HL-60 (cell line): ENCODE measurements around the gene CFAP46.

ENCODE experiments used
- POLR2AphosphoS5 ChIP-seq: IDR thresholded peaks from 2 replicates; pipeline ENCODE4 v1.6.1; 2012; ENCODE audit warnings: low read depth
- TF ChIP-seq, protein P1 (sequence below): IDR thresholded peaks from one replicate; pipeline ENCODE4 v1.5.1; 2011; ENCODE audit warnings: low read length, control low read depth, inconsistent platforms; ENCODE audit not compliant: insufficient read depth
- TF ChIP-seq, protein P2 (sequence below): IDR thresholded peaks from 2 replicates; pipeline ENCODE4 v1.6.1; 2012; ENCODE audit warnings: low read depth; ENCODE audit not compliant: insufficient replicate concordance

DNA sequence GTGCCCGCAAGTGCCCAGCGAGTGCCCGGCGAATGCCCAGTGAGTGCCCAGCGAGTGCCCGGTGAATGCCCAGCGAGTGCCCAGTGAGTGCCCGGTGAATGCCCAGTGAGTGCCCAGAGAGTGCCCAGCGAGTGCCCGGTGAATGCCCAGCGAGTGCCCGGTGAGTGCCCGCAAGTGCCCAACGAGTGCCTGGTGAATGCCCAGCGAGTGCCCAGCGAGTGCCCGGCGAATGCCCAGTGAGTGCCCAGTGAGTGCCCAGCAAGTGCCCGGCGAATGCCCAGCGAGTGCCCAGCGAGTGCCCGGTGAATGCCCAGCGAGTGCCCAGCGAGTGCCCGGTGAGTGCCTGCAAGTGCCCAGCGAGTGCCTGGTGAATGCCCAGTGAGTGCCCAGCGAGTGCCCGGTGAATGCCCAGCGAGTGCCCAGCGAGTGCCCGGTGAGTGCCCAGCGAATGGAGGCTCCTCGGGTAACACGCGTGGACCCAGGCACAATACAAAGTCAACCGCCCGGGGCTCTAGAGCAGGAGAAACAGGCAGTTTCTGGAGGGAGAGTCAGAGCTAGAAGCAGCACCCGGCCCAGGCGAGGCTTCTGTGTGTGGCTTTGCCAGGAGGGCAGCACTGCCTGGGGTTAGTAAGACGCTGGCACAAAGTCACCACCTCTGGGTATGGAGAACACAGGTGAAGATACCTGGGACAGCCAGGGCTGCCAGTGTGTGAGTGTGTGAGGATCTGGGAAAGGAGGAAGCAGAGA, 38.2 kb upstream of the CFAP46 start:
- TF ChIP-seq POLR2AphosphoS5: no peak
- TF ChIP-seq, protein P1, sequence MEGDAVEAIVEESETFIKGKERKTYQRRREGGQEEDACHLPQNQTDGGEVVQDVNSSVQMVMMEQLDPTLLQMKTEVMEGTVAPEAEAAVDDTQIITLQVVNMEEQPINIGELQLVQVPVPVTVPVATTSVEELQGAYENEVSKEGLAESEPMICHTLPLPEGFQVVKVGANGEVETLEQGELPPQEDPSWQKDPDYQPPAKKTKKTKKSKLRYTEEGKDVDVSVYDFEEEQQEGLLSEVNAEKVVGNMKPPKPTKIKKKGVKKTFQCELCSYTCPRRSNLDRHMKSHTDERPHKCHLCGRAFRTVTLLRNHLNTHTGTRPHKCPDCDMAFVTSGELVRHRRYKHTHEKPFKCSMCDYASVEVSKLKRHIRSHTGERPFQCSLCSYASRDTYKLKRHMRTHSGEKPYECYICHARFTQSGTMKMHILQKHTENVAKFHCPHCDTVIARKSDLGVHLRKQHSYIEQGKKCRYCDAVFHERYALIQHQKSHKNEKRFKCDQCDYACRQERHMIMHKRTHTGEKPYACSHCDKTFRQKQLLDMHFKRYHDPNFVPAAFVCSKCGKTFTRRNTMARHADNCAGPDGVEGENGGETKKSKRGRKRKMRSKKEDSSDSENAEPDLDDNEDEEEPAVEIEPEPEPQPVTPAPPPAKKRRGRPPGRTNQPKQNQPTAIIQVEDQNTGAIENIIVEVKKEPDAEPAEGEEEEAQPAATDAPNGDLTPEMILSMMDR: no peak
- TF ChIP-seq, protein P2, sequence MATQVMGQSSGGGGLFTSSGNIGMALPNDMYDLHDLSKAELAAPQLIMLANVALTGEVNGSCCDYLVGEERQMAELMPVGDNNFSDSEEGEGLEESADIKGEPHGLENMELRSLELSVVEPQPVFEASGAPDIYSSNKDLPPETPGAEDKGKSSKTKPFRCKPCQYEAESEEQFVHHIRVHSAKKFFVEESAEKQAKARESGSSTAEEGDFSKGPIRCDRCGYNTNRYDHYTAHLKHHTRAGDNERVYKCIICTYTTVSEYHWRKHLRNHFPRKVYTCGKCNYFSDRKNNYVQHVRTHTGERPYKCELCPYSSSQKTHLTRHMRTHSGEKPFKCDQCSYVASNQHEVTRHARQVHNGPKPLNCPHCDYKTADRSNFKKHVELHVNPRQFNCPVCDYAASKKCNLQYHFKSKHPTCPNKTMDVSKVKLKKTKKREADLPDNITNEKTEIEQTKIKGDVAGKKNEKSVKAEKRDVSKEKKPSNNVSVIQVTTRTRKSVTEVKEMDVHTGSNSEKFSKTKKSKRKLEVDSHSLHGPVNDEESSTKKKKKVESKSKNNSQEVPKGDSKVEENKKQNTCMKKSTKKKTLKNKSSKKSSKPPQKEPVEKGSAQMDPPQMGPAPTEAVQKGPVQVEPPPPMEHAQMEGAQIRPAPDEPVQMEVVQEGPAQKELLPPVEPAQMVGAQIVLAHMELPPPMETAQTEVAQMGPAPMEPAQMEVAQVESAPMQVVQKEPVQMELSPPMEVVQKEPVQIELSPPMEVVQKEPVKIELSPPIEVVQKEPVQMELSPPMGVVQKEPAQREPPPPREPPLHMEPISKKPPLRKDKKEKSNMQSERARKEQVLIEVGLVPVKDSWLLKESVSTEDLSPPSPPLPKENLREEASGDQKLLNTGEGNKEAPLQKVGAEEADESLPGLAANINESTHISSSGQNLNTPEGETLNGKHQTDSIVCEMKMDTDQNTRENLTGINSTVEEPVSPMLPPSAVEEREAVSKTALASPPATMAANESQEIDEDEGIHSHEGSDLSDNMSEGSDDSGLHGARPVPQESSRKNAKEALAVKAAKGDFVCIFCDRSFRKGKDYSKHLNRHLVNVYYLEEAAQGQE: no peak
